ENCODE measurements around the gene PRKD2.

- TF ChIP-seq EZH2 (IDR thresholded peaks at IDR 0.05) (no peak), POLR2AphosphoS5 (IDR thresholded peaks at IDR 0.05; ENCODE audit: borderline replicate concordance, low read depth, low read length) (no peak)
Measured at GRCh38 chr19:46698395-46699321, 18.3 kb downstream of the PRKD2 start.
